Measurements from ENCODE around the gene GAB2.

GAB2 gene

GRCh38 chr11:78289552-78290292, 127.9 kb downstream of the GAB2 start:
- no peak for DNase-seq (ENCODE audit: extremely low read depth, insufficient read length)

GRCh38 chr11:78284260-78284659, 133.4 kb downstream of the GAB2 start:
- no peaks in the 10 kb centered on the region for H3K27me3 ChIP-seq (replicated peaks; ENCODE audit: control insufficient read depth, insufficient read depth, low read length)
- no peak overlapping the region for H3K4me3 ChIP-seq (replicated peaks; ENCODE audit: low read depth, low read length)
- DNase-seq (ENCODE audit: extremely low read depth, insufficient read length): no peak
- no peaks in the 10 kb centered on the region for H3K36me3 ChIP-seq (ENCODE audit: control insufficient read depth, insufficient read depth, low read length)
- TF ChIP-seq, protein P1, sequence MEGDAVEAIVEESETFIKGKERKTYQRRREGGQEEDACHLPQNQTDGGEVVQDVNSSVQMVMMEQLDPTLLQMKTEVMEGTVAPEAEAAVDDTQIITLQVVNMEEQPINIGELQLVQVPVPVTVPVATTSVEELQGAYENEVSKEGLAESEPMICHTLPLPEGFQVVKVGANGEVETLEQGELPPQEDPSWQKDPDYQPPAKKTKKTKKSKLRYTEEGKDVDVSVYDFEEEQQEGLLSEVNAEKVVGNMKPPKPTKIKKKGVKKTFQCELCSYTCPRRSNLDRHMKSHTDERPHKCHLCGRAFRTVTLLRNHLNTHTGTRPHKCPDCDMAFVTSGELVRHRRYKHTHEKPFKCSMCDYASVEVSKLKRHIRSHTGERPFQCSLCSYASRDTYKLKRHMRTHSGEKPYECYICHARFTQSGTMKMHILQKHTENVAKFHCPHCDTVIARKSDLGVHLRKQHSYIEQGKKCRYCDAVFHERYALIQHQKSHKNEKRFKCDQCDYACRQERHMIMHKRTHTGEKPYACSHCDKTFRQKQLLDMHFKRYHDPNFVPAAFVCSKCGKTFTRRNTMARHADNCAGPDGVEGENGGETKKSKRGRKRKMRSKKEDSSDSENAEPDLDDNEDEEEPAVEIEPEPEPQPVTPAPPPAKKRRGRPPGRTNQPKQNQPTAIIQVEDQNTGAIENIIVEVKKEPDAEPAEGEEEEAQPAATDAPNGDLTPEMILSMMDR (IDR thresholded peaks at IDR 0.05; ENCODE audit: insufficient read depth, low read length, poor library complexity, severe bottlenecking): no peak

More at GRCh38 chr11:78289552-78290292, 127.9 kb downstream of the GAB2 start:
- Histone ChIP-seq H3K27me3 (replicated peaks; ENCODE audit: control insufficient read depth, insufficient read depth, low read length) (no peaks in the 10 kb centered on the region), H3K36me3 (ENCODE audit: control insufficient read depth, insufficient read depth, low read length) (no peaks in the 10 kb centered on the region), H3K4me3 (replicated peaks; ENCODE audit: low read depth, low read length) (no peak overlapping the region)
- TF ChIP-seq, protein P1 (IDR thresholded peaks at IDR 0.05; ENCODE audit: insufficient read depth, low read length, poor library complexity, severe bottlenecking): no peak

DNA sequence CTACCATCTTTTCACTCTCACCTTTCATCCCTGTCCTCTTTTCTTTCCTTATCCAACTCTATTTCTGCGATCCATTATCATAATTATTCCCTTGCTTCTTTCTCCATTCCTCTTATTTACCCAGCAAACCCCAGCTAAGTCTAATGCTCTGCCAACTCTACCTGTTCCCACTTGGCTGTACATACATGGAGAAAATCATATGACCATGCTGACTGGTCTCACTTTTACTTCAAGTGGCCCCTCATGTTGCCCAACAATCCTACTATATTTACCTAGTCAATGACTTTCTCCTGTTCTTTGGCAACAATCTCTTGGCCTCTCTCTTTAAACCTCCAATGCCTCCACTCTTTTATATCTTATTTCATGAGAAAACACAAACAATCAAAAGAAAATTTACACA, 134.8 kb downstream of the GAB2 start:
- TF ChIP-seq, protein P1 (IDR thresholded peaks at IDR 0.05; ENCODE audit: insufficient read depth, low read length, poor library complexity, severe bottlenecking): no peak
- no peak for DNase-seq (ENCODE audit: extremely low read depth, insufficient read length)
- no peaks in the 10 kb centered on the region for H3K36me3 ChIP-seq (ENCODE audit: control insufficient read depth, insufficient read depth, low read length)
- no peaks in the 10 kb centered on the region for H3K27me3 ChIP-seq (replicated peaks; ENCODE audit: control insufficient read depth, insufficient read depth, low read length)
- H3K4me3 ChIP-seq (replicated peaks; ENCODE audit: low read depth, low read length): no peak overlapping the region

- H3K36me3 ChIP-seq (ENCODE audit: control insufficient read depth, insufficient read depth, low read length): no peaks in the 10 kb centered on the region
- no peaks in the 10 kb centered on the region for H3K27me3 ChIP-seq (replicated peaks; ENCODE audit: control insufficient read depth, insufficient read depth, low read length)
- TF ChIP-seq, protein P1 (IDR thresholded peaks at IDR 0.05; ENCODE audit: insufficient read depth, low read length, poor library complexity, severe bottlenecking): no peak
- H3K4me3 ChIP-seq (replicated peaks; ENCODE audit: low read depth, low read length): no peak overlapping the region
- no peak for DNase-seq (ENCODE audit: extremely low read depth, insufficient read length)
These were observed 136.1 kb downstream of the GAB2 start for GRCh38 chr11:78281511-78281910.

DNA sequence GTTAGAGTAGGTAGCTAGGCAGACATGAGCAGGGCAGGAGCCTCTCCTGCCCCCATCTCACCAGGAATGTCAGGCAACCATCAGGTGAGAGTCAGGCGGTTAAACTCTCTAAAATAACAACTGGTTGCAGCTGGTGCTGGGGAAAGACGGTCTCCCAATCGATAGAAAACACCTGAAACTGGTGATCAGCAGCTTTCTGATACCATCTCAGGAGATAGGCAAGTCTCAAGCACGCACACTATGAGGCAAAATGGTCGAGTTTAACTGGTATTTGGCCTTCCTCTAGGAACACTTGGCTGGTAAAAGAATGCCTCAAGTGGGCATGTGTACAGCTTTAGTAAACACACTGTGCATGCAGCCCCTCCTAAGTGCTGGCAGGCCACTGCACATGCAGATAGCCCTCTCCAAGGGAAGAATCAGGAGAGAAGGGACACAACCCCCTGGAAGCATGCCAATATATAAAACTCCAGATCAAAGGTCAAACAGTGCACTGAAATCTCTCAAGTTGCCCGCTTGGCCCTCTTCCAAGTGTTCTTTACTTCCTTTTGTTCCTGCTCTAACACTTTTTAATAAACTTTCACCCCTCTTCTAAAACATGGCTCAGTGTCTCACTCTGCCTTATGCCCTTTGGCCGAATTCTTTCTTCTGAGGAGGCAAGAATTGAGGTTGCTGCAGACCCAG, 140.2 kb downstream of the GAB2 start:
- Histone ChIP-seq H3K27me3 (replicated peaks; ENCODE audit: control insufficient read depth, insufficient read depth, low read length) (no peaks in the 10 kb centered on the region), H3K36me3 (ENCODE audit: control insufficient read depth, insufficient read depth, low read length) (no peaks in the 10 kb centered on the region), H3K4me3 (replicated peaks; ENCODE audit: low read depth, low read length) (no peak overlapping the region)
- no peak for DNase-seq (ENCODE audit: extremely low read depth, insufficient read length)
- TF ChIP-seq, protein P1 (IDR thresholded peaks at IDR 0.05; ENCODE audit: insufficient read depth, low read length, poor library complexity, severe bottlenecking): no peak
